Measurements from ENCODE around the gene TRIM66. TPM values are rescaled to one million over a fixed set of nuclear protein-coding genes. Genes with fewer than 3 reads are reported as not detected.

The TRIM66 gene, protein sequence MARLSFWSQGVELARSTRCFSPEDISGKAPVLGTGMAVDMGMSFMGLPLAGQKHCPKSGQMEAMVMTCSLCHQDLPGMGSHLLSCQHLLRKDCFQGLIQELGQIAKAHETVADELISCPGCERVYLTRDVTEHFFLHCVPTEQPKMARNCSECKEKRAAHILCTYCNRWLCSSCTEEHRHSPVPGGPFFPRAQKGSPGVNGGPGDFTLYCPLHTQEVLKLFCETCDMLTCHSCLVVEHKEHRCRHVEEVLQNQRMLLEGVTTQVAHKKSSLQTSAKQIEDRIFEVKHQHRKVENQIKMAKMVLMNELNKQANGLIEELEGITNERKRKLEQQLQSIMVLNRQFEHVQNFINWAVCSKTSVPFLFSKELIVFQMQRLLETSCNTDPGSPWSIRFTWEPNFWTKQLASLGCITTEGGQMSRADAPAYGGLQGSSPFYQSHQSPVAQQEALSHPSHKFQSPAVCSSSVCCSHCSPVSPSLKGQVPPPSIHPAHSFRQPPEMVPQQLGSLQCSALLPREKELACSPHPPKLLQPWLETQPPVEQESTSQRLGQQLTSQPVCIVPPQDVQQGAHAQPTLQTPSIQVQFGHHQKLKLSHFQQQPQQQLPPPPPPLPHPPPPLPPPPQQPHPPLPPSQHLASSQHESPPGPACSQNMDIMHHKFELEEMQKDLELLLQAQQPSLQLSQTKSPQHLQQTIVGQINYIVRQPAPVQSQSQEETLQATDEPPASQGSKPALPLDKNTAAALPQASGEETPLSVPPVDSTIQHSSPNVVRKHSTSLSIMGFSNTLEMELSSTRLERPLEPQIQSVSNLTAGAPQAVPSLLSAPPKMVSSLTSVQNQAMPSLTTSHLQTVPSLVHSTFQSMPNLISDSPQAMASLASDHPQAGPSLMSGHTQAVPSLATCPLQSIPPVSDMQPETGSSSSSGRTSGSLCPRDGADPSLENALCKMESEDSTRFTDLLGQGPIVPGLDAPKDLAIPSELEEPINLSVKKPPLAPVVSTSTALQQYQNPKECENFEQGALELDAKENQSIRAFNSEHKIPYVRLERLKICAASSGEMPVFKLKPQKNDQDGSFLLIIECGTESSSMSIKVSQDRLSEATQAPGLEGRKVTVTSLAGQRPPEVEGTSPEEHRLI (N-terminal part only)
- 3.8 TPM for polyA plus RNA-seq (ENCODE audit: insufficient read length)

DNA sequence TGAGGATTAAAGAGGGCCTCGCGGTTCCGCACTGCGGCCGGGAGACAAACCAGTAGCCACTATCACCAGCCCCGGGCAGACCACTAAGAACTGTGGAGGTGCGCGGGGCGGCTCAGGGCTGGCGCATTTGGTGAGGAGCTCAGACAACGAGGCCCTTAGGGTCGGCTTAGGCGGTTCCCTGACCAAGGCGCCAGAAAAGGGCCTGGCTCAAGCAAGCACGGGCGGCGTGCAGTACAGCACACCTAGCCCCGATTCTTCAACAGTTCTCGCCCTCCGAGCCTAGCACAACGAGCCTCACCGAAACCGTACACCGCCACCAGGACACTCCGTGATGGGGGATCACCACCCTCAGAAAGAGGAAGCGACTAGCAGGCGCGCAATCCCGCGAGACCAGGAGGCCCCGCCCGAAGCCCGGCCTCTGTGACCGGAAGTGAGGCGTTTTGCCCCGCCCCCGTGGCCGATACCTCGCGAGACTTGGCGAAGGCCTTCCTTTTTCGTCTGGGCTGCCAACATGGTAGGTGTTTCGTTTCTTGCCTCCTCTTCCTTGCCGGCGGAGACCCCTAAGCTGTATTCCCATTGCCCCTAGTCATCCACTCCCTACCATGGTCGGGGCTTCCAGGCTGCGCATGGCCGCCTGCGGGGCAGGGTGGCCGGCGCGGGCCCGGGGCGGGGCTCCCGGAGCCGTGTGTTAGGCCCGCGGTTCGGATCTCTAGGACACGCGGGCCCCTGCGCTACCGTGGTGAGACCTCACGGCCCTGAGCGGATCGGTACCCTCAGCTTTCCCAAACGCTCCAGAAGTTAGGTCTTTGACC is at the start of gene TRIM66, which contains the start of gene RPL27A:
Gene TRIM66, minus strand, starts transcription at position 363 of the 812 bp plus-strand sequence. CDS start 10,391 bp downstream, outside the sequence.
Gene RPL27A, plus strand, starts transcription at position 490 of the 812 bp plus-strand sequence. Its CDS starts 22 bp downstream, at position 512.
- DNase-seq (ENCODE audit: low read depth): peak; percentile 84

DNA sequence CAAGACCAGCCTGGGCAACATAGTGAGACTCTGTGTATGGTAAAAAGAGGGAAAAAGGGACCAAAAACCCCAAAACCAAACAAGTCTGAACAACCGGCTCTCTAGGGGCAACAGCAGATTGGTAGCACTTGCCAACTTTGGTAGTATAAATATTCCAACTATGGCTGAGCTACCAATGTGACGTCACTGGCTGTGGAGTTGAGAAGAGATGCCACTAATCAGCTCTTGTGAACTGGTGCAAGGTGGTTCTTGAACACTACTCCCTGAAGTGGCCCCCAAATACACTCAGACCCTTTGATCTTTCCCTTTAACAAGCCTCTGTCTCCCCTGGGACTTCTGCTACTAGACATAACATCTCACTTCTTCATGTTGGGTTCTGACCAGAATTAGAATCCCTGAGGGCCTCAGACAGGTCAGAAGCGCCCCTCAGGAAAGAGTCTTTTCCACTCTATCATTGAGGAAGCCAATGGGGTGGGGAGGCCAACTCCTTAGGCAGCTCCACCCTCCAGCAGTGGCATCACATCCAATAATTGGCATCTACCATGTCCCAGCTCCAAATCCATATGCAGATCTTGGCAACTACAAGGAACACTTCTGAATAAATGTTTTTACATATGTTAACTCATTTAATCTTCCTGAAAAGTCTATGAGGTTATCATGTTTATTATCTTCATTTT is 49.3 kb upstream of the TRIM66 start:
- no peak for DNase-seq (ENCODE audit: low read depth)

DNA sequence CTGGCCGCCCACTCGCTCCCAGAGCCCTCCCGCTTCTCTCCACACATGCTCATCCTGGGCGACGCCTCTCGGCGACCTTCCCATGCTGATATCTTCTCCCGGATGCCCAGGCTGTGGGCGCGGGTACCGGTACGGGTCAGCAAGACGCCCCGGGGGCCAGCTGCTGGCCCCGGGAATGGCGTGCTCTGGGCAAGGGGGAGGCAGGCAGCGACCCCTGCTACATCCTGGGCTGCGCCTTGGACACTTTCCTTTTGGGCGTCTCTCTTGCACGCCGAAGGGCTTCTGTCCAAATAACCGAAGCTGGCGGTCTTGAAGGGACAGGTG is 48.2 kb upstream of the TRIM66 start:
- no peak for DNase-seq (ENCODE audit: low read depth)

DNA sequence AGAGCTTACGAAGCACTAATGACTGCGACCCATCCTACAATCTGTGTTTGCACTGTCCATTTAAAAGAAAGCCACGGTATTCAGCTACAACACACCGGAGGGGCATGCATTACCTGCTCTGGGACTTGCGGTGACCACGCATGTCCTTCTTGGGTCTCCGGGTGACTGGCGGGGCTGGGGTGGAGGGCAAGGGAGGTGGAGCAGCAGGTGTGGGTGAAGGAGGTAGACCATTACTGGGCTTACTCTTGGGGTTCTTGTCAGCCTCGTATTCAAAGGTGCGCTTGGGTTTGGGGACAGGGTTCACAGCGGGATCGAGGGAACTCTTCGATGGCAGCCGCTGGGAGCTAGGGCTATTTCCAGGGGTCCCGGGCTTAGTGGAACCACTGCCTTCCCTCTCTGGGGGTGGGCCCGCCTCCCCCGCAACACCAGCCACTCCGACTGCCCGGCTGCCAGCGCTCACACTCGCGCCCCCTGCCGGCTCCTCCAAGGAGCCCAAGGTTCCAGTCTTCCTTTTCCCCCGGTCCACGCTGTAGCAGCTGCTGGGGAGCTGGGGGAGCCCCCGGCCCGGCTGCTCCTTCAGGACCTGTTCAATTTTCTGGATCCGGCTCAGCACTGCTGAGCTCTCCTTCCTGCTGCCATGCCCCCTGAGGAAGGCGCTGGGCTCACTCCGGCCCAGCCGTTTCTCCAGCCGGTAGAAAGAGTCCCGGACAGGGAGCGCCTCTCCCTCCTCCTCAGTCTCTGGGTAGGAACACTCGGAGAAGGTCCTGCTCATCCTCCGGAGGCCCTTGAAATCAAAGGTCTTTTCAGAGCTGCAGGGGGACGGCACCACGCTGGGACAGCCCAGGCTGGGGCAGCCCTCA is 47.6 kb upstream of the TRIM66 start:
- no peak for DNase-seq (ENCODE audit: low read depth)

DNA sequence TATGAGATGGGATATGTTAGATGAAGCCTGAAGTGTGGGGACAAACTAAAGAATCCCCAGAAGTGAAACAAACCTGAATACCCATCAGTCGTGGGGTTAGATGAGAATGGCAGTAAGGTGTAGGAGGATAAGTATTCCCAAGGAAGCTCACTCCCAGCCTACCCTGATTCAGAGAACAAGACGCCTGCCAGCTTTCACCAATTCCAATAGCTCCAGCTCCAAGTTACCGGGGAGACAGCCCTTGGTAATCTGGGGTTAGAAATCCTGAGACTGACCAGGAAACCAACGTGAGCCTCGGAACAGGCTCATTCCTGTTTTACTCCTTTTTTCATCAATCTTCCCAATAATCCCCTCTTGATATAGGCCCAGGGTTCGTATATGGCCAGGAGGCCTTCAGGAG is 46.6 kb upstream of the TRIM66 start:
- no peak for DNase-seq (ENCODE audit: low read depth)

DNA sequence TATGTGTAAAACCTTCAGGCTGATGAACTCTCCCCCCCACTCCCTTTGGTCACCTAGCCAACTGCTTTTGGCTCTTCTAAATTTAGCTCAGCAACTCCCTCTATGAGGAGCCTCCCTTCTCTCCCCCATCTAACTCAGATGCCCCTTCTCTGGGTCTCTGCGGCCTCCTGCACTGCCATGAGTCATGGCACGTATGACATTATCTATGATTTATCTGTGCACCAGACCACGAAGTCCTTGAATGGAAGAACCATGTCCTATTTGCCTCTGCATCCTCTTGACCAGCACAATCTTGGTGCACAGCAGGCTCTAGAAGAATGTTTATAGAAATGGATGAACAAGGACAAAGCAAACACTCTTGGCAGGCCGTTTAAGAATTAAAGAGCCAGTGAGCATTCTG is 46.1 kb upstream of the TRIM66 start:
- DNase-seq (ENCODE audit: low read depth): no peak

DNA sequence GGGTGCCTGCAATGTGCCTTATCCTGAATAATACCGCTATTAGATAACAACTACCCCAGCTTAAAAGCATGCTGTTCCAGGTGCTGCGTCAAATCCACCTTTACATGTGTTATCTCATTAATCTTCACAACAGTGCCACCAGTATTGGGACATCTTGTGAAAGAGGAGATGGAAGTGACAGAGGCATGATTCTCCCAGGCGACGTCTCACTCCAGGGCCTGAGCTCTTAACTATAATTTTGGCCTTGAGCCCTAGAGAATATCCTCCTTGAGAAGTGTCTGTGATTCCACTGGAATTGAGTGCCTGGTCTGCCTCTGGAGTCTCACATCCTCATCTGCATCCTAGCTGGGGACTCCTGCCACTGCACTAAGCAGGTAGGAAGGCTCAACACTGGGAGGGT is 43.9 kb upstream of the TRIM66 start:
- DNase-seq (ENCODE audit: low read depth): no peak

DNA sequence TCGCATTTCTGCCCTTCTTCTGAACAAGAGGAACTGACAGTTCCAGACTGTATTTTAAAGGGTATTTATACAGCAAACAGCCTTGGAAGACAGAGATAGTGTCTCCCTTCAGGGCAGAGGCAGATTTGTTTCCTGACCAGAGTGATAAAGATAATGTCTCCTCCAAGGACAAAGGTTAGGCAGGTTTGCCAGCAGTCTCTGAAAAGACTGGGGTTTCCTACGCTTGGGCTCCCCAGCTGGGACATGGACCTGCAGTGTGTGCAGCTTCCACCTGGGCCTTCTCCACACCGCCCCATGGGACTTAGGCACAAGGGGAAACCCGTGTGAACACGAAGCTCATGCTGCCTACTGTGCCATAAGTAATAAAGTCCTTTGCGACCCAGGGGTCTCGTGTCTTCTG is 42.2 kb upstream of the TRIM66 start:
- DNase-seq (ENCODE audit: low read depth): no peak

DNA sequence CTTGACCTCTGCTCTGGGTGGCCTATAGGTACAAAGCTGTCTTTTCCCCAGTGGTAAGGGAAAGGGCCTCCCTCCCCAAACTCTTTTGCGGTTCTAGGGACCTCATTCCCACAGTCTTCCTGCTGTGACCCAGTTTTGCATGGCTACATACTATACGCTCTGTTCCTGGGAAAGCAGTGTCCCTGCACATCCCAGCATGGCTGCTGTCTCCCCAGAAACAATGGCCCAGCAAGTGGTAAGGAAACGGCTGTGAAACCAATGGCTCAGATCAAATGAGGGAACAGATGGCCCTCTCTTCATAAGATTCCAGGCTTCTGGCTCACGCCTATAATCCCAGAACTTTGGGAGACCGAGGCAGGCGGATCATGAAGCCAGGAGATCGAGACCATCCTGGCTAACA is 41.2 kb upstream of the TRIM66 start:
- DNase-seq (ENCODE audit: low read depth): no peak

DNA sequence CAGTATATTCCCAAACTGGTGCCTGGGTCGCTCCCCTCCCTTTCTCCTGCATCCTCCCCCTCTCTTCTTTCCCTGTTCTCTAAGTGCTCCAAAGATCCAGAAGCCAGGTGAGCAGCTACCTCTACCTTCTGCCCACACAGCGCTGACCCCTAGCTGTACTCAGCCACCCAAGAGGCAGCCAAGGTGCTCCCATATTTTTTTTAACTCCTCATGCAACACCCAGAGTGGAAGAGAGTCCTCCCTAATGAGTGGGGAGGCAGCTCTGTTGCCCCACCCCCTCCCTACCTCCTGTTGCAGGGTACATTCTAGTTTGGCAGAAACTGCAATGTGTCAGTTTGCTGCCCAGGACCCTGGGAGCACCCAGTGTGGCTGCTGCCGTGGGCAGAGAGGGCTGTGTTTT is 40.3 kb upstream of the TRIM66 start:
- no peak for DNase-seq (ENCODE audit: low read depth)

DNA sequence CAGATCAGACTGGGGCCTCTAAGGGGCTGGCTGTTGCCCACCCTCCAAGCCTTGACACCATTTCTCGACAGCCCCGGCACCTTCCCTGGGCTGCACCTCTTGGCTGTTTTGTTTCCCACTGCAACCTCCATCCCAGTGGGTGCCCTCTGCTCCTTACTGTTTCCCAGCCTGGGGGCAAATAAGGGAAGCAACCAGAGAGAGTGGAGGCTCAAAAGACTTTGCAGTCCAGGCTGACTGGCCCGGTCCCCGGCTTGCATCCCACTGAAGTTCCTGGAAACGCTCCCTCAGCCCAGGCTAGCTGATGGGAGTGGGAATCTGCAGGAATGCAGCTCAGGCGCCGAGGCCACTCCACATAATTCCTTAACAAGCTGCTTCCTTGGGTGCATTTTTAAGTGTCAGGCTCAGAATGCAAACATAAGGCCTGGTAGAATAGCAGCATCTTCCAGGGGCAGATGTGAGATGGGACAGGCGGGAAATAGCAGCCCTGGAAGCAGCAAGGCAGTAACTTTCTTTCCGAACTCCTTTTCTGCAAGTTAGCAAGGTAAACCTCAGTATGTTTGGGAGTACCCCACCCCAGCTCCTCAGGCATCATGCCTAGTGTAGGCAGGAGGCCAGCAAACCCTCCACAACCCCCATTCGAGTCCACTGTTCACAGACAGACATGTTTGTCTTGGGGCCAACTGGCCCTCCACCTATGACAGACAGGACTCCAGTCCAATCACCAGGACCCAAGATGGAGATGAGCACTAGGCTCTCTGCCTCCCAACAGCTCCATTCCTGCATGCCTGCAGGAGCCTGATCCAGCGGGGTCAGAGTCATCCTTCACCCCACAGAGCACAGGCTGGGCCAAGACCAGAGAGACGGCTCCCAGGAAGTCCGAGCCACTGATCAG is 39.4 kb upstream of the TRIM66 start:
- DNase-seq (ENCODE audit: low read depth): no peak

DNA sequence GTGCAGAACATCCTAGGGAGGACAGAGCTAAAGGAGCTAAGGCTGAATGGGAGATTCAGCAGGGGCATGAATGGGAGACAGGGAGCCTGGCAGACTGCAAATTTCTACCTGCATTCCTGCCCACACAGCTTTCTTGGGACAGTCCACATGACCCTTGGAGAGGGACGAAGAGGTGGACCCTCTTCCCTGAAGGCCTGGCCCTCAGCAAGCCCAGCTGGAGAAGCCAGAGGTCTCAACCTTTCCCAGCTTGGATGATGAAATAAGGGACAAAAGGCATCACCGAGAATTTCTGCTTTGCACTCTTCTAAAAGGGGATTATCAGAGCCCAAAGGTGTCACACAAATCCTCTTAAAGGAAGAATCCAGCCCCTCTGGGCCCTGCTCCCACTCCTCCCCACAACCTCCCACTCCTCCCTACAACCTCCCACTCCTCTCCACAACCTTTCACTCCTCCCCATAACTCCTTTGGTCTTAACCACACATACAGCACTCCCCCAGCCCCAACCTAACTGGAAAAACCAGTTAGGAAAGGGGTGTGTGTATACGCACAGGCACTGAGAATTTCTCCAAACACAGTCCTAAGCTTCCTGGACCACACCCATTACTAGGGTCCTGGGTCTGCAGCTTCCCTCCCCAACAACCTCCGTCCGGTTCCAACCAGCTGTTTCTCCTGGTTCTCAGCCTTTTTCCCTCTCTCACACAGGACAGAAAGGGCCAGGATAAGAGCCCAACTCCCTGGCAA is 38.6 kb upstream of the TRIM66 start:
- DNase-seq (ENCODE audit: low read depth): no peak

DNA sequence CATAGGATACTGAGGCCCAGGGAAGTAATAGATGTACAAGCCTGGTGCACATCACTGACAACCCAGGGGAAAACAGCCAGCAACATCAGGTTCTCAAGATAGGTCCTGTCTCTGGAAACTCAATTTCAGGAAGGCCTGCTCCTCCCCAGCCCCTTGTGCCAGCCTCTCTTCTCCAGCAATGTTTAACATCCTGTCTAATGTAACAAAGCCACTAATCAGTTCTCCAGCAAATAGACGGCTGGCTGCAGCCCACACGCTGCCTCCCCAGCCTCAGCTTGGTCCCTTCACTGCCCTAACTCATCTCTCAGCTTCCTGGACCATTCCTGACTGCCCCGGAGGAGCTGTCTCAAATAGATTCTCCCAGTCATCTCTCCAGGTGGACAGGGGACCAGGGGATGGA is 37.9 kb upstream of the TRIM66 start:
- no peak for DNase-seq (ENCODE audit: low read depth)

DNA sequence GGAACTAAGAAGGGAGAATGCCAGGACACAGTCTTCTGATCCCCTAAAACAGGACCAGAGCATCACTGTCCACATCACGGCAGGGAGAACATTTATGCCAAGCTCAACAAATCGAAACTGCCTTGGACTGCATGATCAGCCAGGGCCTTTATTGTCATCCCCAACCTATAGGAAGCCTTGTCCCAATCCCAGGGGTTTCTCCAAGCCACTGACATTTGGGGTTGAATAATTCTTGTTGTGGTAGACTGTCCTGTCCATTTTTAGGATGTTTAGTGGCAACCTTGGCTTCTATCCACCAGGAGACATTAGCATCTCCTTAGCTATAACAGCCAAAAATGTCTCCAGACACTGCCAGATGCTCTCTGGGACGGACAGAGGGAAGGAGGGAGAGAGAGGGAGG is 37.3 kb upstream of the TRIM66 start:
- no peak for DNase-seq (ENCODE audit: low read depth)

DNA sequence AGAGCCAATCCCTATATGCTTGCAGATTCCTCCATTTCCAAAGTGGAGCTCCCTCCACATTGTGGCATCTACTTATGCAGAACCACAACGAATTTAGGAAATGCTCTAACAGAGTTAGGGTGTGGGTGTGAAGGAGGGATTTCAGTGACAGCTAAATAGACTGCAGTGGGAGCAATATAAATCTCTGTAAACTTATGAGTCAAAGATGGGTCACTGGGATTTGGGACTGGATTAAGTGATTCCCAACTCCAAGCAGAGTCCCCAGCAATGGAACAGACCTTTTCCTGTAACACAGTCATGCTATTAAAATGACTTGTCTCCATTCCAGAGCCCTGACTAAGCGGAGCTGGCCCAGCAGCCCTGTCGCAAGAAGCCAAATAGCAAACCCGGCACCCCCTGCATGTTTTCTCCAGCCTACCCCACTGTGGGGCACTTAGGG is 36.8 kb upstream of the TRIM66 start:
- no peak for DNase-seq (ENCODE audit: low read depth)

DNA sequence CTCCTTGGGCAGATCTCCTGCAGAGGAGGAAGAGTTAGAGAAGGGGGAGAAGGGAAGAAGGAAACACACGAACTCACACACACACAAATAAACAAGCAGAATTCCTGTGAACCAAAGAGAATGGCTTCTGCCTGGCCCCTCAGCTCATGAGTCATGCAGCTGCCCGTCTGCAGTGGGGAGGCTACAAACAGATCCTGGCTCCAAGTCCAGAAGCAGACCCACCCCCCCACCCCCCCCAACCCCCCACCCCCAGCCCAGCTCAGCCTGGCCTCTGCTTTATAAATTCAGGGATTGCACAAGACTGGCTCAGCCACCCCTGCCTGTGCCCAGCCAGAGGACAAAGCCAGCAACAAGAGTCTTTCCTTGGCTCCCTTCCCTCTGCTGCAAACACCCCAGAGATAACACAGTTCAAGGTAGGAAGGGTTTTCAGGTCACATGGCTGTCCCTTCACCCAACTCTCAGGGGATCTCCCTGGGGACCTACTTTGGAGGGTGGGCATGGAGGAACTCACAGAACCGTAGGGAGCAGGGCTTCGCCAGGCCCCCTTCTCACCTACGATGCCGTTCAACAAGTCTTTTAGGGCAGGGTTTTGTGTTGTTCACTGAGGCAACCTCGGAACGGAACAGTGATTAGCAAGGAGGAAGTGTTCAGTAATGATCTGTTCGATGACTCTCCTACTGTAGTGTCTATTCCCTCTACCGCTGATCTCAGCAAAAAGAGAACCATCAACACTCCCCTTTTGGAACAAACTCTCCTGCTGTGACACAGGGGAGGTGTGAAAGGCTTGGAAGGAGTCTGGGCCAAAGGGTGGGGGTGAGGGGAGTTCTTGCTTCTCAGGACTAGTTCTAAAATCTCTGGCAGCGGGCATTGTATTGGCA is 35.6 kb upstream of the TRIM66 start:
- no peak for DNase-seq (ENCODE audit: low read depth)

DNA sequence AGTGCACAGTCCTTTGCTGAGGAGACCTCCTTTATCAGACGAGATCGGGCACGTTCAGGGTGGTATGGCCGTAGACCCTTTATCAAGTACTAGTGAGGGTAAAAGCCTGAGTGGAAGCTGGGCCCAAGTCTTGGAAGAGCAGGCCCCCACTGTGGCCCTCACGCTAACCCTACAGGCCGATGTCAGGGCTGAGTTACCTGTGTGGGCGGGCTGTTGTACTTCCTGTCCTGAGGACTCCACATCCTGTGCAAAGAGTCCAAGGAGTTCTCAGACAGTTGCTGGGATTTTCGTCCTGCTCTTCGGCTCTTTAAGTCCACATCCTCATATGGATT is 35.0 kb upstream of the TRIM66 start:
- DNase-seq (ENCODE audit: low read depth): no peak

All from forelimb muscle (tissue), 1 donor.